GM19328 (cell line): ENCODE results near the gene IFNL4.
"Not testable (repeated sequence)": the region's sequence is repeated elsewhere in the genome, so short reads cannot be mapped to it uniquely, and the experiment has no call there.

Experiments used
- ATAC-seq: cut with Tn5 transposase; IDR thresholded peaks from one replicate; pipeline ENCODE4 v1.9.1; 2021; ENCODE audit warnings: mild to moderate bottlenecking, moderate library complexity; ENCODE audit not compliant: unreplicated experiment

The IFNL4 gene

GRCh38 chr19:39224910-39225309 is 23.7 kb downstream of the IFNL4 start:
- ATAC-seq: no peak

- ATAC-seq: no peak
Observed at GRCh38 chr19:39223703-39224279, 24.9 kb downstream of the IFNL4 start.

GRCh38 chr19:39219108-39219507 is 29.5 kb downstream of the IFNL4 start:
- not testable (repeated sequence) for ATAC-seq

GRCh38 chr19:39218230-39219007 is 30.2 kb downstream of the IFNL4 start:
- ATAC-seq: no peak

GRCh38 chr19:39217094-39217493 is 31.6 kb downstream of the IFNL4 start:
- no peak for ATAC-seq

- ATAC-seq: not testable (repeated sequence)
Observed at GRCh38 chr19:39215323-39215722, 33.3 kb downstream of the IFNL4 start.

- ATAC-seq: no peak
Observed at GRCh38 chr19:39212375-39212742, 36.3 kb downstream of the IFNL4 start.

- ATAC-seq: no peak
Observed at GRCh38 chr19:39211731-39212374, 36.8 kb downstream of the IFNL4 start.

GRCh38 chr19:39209196-39209595 is 39.5 kb downstream of the IFNL4 start:
- ATAC-seq: no peak

- ATAC-seq: no peak
Observed at GRCh38 chr19:39208175-39208795, 40.4 kb downstream of the IFNL4 start.

- ATAC-seq: no peak
Observed at GRCh38 chr19:39207293-39207836, 41.3 kb downstream of the IFNL4 start.

GRCh38 chr19:39206122-39206521 is 42.5 kb downstream of the IFNL4 start:
- no peak for ATAC-seq

- no peak for ATAC-seq
Observed at GRCh38 chr19:39205449-39205764, 43.2 kb downstream of the IFNL4 start.

GRCh38 chr19:39203372-39204341 is 45.0 kb downstream of the IFNL4 start, which contains the start of gene SYCN:
Gene SYCN, minus strand, starts transcription at chr19:39204263. Its CDS starts 9 bp downstream, at chr19:39204254.
- ATAC-seq: no peak

GRCh38 chr19:39202998-39203355 is 45.7 kb downstream of the IFNL4 start:
- no peak for ATAC-seq

GRCh38 chr19:39200803-39201115 is 47.9 kb downstream of the IFNL4 start:
- no peak for ATAC-seq

GRCh38 chr19:39200066-39200802 is 48.4 kb downstream of the IFNL4 start:
- ATAC-seq: no peak

GRCh38 chr19:39199025-39199424 is 49.6 kb downstream of the IFNL4 start:
- no peak for ATAC-seq

- ATAC-seq: no peak
Observed at GRCh38 chr19:39197808-39198207, 50.8 kb downstream of the IFNL4 start.
